ENCODE measurements around the gene C1QTNF8. TPM values are rescaled to one million over a fixed set of nuclear protein-coding genes. Genes with fewer than 3 reads are reported as not detected.

Gene C1QTNF8
- total RNA-seq, 2 donors from 2014 or later, result not detected

GRCh38 chr16:1084971-1085370, 11.1 kb downstream of the C1QTNF8 start:
- DNase-seq (ENCODE audit: low spot score), result no peak
- intact Hi-C loops (cut with DNase I), result no loop called here

DNA sequence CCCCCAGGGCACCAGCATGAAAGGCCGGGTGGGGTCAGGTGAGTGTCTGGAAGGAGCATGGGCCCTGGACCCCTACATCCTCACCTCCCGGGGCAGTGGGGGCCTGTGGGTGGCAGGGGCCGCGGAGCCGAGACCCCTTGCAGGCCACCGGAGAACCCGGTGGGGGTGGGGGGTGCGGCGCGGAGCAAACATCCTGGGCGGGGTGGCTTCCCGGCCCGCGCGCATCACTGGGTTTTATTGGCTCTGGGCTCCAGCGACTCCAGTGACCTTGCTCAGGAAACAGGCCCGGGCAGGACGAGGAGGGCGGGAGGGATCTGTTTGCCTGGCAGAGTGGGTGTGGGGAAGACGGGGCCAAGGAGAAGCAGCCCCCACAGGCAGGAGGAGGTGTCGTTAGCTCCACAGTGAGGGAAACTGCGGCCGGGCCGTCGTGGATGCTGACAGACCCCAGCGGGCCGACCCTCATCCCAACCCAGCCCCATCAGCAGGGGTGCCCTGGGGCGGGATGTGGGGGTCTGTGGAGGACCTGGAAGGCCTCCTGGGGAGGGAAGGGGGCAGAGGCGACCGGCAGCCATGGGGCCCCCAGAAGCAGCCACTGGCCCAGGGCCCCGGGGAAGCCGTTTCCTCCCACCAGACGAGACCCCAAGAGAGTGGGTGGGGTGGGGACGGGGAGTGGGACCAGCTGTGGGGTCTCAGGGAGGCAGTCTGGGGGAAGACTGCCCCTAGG, 12.9 kb downstream of the C1QTNF8 start:
- intact Hi-C loops (cut with DNase I), result no loop called here
- no peak for DNase-seq (ENCODE audit: low spot score)

GRCh38 chr16:1082266-1082951, 13.6 kb downstream of the C1QTNF8 start:
- DNase-seq (ENCODE audit: low spot score), result no peak
- intact Hi-C loops (cut with DNase I), result no loop called here

GRCh38 chr16:1081734-1082265, 14.2 kb downstream of the C1QTNF8 start:
- no peak for DNase-seq (ENCODE audit: low spot score)

GRCh38 chr16:1080801-1081733, 15.0 kb downstream of the C1QTNF8 start:
- intact Hi-C loops (cut with DNase I), result no loop called here
- no peak for DNase-seq (ENCODE audit: low spot score)

More at GRCh38 chr16:1081734-1082265, 14.2 kb downstream of the C1QTNF8 start:
- intact Hi-C loops (cut with DNase I), result no loop called here

GRCh38 chr16:1079786-1080525, 16.1 kb downstream of the C1QTNF8 start:
- DNase-seq (ENCODE audit: low spot score), result no peak
- intact Hi-C loops (cut with DNase I), result no loop called here

GRCh38 chr16:1079341-1079740, 16.7 kb downstream of the C1QTNF8 start:
- intact Hi-C loops (cut with DNase I), result no loop called here
- DNase-seq (ENCODE audit: low spot score), result no peak

GRCh38 chr16:1078579-1079021, 17.4 kb downstream of the C1QTNF8 start:
- DNase-seq (ENCODE audit: low spot score), result no peak
- intact Hi-C loops (cut with DNase I), result no loop called here

- no peak for DNase-seq (ENCODE audit: low spot score)
- intact Hi-C loops (cut with DNase I), result no loop called here
These were observed 18.0 kb downstream of the C1QTNF8 start for GRCh38 chr16:1077877-1078578.

- intact Hi-C loops (cut with DNase I), result no loop called here
- DNase-seq (ENCODE audit: low spot score), result no peak
These were observed 19.1 kb downstream of the C1QTNF8 start for GRCh38 chr16:1076801-1077576.

DNA sequence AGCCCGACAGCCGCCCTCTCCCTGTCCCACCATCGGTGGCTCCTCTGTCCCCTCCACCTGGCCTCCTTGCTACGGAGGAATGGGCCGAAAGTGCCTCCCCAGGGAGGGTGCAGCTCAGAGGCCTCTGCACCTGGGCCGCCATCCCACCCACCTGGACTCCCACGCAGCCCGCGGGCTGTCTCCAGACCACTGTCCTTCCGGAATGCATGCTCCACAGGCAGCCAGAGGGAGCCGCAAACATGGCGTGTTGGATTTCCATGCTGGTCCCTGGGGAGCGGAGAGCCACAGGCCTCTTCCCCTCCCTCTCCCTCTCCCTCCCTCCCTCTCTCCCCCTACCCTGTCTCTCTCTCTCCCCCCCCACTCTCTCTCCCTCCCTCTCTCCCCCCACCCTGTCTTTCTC, 20.5 kb downstream of the C1QTNF8 start:
- DNase-seq (ENCODE audit: low spot score), result no peak
- intact Hi-C loops (cut with DNase I), result no loop called here

- intact Hi-C loops (cut with DNase I), result no loop called here
- no peak for DNase-seq (ENCODE audit: low spot score)
These were observed 21.7 kb downstream of the C1QTNF8 start for GRCh38 chr16:1074379-1074649.

GRCh38 chr16:1073566-1074378, 22.3 kb downstream of the C1QTNF8 start:
- DNase-seq (ENCODE audit: low spot score), result no peak
- intact Hi-C loops (cut with DNase I), result no loop called here

- no peak for DNase-seq (ENCODE audit: low spot score)
- intact Hi-C loops (cut with DNase I), result no loop called here
These were observed 22.8 kb downstream of the C1QTNF8 start for GRCh38 chr16:1073262-1073558.

- DNase-seq (ENCODE audit: low spot score), result no peak
- intact Hi-C loops (cut with DNase I), result no loop called here
These were observed 23.4 kb downstream of the C1QTNF8 start, which contains the start of gene SSTR5 for GRCh38 chr16:1072526-1073261. Gene SSTR5 (plus strand): TSS chr16:1072747. CDS start chr16:1078869, 6,122 bp downstream.

- intact Hi-C loops (cut with DNase I), result no loop called here
- no peak for DNase-seq (ENCODE audit: low spot score)
These were observed 24.4 kb downstream of the C1QTNF8 start for GRCh38 chr16:1071561-1072225.
